Urinary bladder (tissue), 4 donors: ENCODE data around the gene MYBPC1. TPM values are rescaled to one million over a fixed set of nuclear protein-coding genes. Genes with fewer than 3 reads are reported as not detected.

Experiments used
- DNase-seq: peaks from one replicate; pipeline ENCODE4 v3.0.0-alpha.2; 2015; ENCODE audit errors: extremely low spot score
- H3K27ac ChIP-seq: one replicate; pipeline ENCODE4 v1.5.1; 2013; ENCODE audit warnings: low read depth, mild to moderate bottlenecking, moderate library complexity
- H3K36me3 ChIP-seq: one replicate; pipeline ENCODE4 v1.6.1; 2013; ENCODE audit warnings: mild to moderate bottlenecking, moderate library complexity; ENCODE audit not compliant: insufficient read depth
- H3K4me1 ChIP-seq: one replicate; pipeline ENCODE4 v1.6.1; 2013; ENCODE audit warnings: mild to moderate bottlenecking, moderate library complexity; ENCODE audit not compliant: insufficient read depth
- H3K4me3 ChIP-seq: one replicate; pipeline ENCODE4 v1.5.1; 2013; ENCODE audit warnings: low read depth, low read length
- WGBS: extraction: QIAGEN DNeasy Blood & Tissue Kit; methylation state at CpG from one replicate; pipeline ENCODE4 v1.1.7; 2013; 5-methylcytosine and 5-hydroxymethylcytosine counted together
- polyA plus RNA-seq: library from polyadenylated mRNA; stranded (reverse); fragments of 200-250 nt; gene quantifications from one replicate; pipeline ENCODE4 v1.2.3, GENCODE V29; 2013
- total RNA-seq: library from RNA; depleted of rRNA; stranded (reverse); fragments of >200 nt; gene quantifications from one replicate; pipeline ENCODE4 v1.2.3, GENCODE V29; 2014
- donor health status: healthy with polysubstance abuse.
- donor health status: healthy.

MYBPC1 gene
- total and polyA plus RNA-seq, 2 donors, result 0.10 to 85.2 TPM

DNA sequence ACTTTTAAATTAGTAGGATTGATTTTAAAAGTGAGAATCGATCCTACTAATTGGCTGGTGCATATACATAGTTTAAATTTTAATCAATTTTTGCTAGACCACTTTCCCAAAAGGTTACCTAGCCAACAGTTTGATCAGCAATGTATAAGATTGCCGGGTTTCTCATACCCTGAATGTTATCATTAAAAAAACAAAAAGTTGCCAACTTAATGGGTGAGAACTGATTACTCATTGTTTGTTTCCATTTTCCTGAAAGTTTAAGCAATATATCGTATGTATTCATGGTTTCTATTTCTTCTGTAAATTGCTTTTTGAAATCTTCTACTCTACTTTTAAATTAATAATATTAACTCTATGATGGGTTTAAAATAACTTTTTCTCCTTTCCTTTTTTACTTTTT is 4.4 kb upstream of the MYBPC1 start:
- 77% methylated on average over 3 of the region's 3 CpGs for WGBS
- H3K4me1 ChIP-seq, result no peaks in the 10 kb centered on the region
- no peak overlapping the region for H3K27ac ChIP-seq
- no peak overlapping the region for H3K4me3 ChIP-seq
- DNase-seq, result no peak
- H3K36me3 ChIP-seq, result no peaks in the 10 kb centered on the region

DNA sequence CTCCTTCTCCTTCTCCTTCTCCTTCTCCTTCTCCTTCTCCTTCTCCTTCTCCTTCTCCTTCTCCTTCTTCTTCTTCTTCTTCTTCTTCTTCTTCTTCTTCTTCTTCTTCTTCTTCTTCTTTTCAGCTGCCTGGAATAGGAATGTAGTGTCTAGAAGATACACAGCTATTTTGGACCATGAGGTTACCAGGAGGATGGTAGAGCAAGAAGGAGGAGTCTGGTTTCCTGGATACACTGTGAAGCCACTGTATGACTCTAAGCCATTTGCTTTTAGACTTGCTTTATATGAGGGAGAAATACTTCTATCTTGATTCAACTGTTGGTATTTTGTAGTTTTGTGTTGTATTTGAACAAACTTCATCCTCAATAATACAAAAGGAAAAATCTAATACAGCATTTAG is 3.0 kb upstream of the MYBPC1 start:
- H3K36me3 ChIP-seq, result no peaks in the 10 kb centered on the region
- DNase-seq, result no peak
- no peak overlapping the region for H3K27ac ChIP-seq
- no peaks in the 10 kb centered on the region for H3K4me1 ChIP-seq
- no peak overlapping the region for H3K4me3 ChIP-seq

DNA sequence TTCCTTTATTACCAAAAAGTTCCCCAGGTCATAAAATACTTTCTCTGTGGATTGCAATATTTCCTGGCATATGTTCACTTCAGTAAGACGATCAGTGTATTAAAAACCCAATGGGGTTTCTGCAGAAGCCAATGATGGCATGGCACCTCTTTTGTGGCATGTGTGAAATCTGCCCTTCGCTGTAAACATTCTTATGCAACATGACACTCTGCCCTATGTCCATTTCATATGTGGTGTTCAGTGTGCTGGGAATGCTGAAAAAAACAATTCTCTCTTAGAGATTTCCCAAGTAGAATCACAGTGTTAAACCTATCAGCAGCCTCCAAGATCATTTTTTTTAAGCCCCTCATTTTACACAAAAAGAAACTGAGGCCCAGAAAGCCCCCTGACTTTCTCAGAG is 2.3 kb upstream of the MYBPC1 start:
- DNase-seq, result no peak
- Histone ChIP-seq H3K4me1 (no peaks in the 10 kb centered on the region), H3K36me3 (no peaks in the 10 kb centered on the region), H3K4me3 (no peak overlapping the region), H3K27ac (no peak overlapping the region)
- WGBS, result 84% methylated on average over 2 of the region's 2 CpGs

DNA sequence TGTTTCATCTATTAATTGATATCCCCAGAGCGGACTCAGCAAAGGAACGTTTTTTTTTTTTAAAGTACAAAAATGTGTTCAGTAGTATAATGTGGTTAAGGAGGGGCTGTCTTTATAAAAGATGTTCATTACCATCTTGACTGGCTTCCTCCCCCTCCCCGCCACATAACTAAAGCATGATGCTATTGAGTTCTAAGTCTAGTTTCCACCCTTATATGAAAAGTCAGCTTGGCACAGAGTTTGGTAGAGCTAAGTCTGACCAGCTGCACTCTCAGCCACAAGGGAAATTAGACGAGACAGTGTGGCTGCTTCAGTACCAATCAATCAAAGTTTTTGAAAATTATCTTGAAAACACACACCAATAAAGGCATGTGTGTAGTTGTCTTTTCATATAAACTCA is 1.9 kb upstream of the MYBPC1 start:
- 71% methylated on average over 4 of the region's 4 CpGs for WGBS
- DNase-seq, result no peak
- Histone ChIP-seq H3K27ac (no peak overlapping the region), H3K4me3 (no peak overlapping the region), H3K4me1 (no peaks in the 10 kb centered on the region), H3K36me3 (no peaks in the 10 kb centered on the region)

DNA sequence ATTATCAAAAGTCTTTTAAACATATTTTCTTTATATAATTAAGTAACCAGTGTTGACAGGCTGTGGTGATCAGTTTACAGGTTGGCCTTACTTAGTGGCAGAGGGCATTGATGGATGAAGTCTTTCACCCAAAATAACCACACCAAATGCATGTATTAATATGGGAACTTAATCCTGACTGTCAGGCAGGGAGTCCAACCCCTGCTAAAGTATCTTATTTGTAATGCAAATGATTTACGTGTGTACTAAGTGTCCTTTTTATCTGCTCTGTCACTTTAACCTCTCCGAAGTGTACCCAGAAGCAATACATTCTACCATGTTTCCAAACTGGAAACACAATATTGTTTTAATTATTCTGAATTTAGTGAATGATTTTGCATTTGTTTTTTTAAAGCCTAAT is 1.4 kb downstream of the MYBPC1 start:
- Histone ChIP-seq H3K4me3 (no peak overlapping the region), H3K4me1 (no peaks in the 10 kb centered on the region), H3K36me3 (no peaks in the 10 kb centered on the region), H3K27ac (no peak overlapping the region)
- no peak for DNase-seq
- 68% methylated on average over 2 of the region's 2 CpGs for WGBS

DNA sequence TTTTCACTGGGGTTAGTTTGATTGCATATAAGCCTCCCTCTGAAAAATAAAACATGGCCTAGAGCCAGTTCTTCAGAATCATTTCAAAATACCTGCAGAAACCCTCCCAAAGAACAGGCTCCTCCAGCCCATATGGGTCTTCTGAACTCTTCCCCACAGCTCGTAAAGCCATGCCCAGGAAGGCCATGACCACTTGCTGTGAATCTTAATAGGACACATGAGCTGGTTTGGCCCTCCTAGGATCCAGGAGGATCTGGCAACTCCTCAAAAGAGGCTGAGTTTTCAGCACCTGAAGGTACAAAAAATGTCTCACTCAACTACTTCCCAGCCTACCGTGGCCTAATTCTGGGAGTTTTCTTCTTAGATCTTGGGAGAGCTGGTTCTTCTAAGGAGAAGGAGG is 2.4 kb downstream of the MYBPC1 start:
- no peaks in the 10 kb centered on the region for H3K36me3 ChIP-seq

DNA sequence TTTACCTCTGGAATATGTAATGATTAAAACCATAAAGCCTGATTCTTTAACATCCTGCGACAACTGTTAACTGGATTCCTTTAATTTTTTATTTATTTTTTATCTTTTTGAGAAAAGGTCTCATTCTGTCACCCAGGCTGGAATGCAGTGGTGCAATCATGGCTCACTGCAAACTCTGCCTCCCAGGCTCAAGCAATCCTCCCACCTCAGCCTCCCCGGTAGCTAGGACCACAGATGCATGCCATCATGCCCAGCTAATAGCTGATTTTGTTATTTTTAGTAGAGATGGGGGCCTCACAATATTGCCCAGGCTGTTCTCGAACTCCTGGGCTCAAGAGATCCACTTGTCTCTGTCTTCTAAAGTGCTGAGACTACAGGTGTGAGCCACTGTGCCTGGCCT is 3.7 kb downstream of the MYBPC1 start:
- no peaks in the 10 kb centered on the region for H3K36me3 ChIP-seq
- H3K4me3 ChIP-seq, result no peak overlapping the region
- DNase-seq, result no peak
- H3K27ac ChIP-seq, result no peak overlapping the region
- WGBS, result 89% methylated on average over 3 of the region's 3 CpGs
- H3K4me1 ChIP-seq, result no peaks in the 10 kb centered on the region

More for the DNA sequence above, 2.4 kb downstream of the MYBPC1 start:
- WGBS, result 81% methylated on average over 2 of the region's 2 CpGs
- Histone ChIP-seq H3K4me1 (no peaks in the 10 kb centered on the region), H3K27ac (no peak overlapping the region), H3K4me3 (no peak overlapping the region)
- DNase-seq, result no peak

DNA sequence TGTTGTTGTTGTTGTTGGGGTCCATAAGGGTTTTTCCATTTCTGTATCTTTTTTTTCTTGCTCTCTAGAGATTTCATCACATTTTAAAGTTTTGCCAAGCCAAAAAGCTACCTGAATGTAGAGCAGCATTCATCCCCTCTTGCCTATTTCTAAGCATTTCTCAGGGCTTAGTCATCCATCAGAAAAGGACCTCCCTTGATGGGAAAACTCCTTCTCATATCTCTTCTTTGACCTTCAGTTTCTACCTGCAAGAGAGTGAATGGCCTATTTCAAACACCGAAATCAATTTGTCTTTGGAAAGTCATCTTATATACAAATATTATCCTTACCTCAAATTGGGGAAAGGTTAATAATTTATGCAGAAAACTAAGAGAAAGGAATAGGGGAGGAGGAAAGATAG is 4.5 kb downstream of the MYBPC1 start:
- H3K27ac ChIP-seq, result no peak overlapping the region
- H3K4me1 ChIP-seq, result no peaks in the 10 kb centered on the region
- WGBS, result 91% methylated on average over 1 of the region's 1 CpG
- no peak for DNase-seq
- H3K4me3 ChIP-seq, result no peak overlapping the region
- no peaks in the 10 kb centered on the region for H3K36me3 ChIP-seq

DNA sequence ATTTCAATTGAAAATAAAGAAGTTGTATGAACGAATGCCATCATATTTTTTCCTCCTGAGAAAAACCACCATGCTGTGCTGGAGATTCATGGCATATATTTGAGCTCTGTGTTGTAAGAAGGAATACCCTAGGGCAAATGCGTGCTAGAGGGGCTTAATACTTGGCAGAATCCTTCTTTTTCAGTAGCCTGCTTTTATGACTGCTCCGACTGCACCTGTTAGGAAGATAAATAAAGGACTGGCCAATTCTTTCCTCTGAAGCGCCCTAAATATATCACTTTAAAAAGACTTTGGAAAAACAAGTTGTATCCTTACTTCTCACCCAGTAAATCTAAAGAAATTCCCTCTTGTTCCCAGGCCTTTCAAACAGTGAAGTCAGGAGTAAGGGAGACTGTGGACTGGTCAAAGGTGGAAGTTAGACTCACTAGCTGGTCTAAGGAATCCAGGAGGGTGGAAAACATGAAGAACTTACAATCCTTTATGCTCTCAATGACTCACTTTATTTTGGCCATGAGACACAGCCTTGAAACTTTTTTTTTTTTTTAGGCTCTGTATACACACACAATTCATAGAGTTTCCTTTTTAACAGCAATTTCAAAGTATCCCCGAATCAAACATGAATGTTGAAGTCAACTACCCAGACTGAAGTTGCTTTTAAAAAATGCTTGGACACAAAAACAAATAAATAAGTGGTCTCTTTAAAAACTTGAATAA is 5.2 kb downstream of the MYBPC1 start:
- 66% methylated on average over 5 of the region's 5 CpGs for WGBS
- no peak overlapping the region for H3K27ac ChIP-seq

DNA sequence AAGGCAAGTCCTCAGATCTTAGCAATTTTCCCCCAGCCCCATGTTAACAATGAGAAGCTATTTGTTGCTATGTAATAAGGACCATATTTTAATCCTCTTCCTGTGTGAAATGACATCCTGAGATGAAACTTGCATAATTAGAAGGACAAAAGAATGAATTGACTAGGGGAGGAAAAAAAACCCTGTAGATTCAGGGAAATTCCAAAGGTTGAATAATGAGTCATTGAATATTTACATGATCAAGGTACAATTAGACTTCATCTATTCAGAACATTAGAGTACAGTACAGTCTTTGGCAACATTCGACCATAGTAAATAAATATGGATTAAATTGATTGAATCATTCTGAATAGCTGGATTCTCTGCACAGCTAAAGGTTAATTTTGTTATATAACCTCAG is 9.4 kb downstream of the MYBPC1 start:
- WGBS, result 49% methylated on average over 1 of the region's 1 CpG
- Histone ChIP-seq H3K27ac (no peak overlapping the region), H3K4me1 (no peaks in the 10 kb centered on the region), H3K4me3 (no peak overlapping the region), H3K36me3 (no peaks in the 10 kb centered on the region)
- DNase-seq, result no peak

More for the DNA sequence above, 5.2 kb downstream of the MYBPC1 start:
- H3K36me3 ChIP-seq, result no peaks in the 10 kb centered on the region
- no peak for DNase-seq
- no peak overlapping the region for H3K4me3 ChIP-seq
- H3K4me1 ChIP-seq, result no peaks in the 10 kb centered on the region

DNA sequence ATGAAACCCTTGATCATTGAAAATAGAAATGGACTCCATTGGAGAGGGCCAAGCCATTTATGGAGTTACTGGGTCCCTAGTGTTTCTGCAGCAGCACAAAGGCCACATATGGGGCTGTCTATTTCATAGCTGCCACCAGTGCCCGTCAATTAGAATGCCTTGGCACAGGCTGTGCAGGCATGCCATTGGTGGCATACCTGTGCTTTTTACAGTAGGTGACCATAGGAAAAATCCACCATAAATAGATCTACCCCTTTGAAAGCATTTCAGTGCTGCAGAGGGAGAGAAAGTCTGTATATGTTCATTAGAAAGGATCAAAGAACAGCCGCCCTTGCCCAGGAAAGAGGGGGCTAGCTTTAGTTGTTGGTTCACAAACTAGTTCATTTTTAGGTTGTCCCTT is 13.1 kb downstream of the MYBPC1 start:
- no peaks in the 10 kb centered on the region for H3K36me3 ChIP-seq
- H3K4me1 ChIP-seq, result no peaks in the 10 kb centered on the region
- WGBS, result 83% methylated on average over 2 of the region's 2 CpGs
- DNase-seq, result no peak
- H3K4me3 ChIP-seq, result no peak overlapping the region
- H3K27ac ChIP-seq, result no peak overlapping the region

DNA sequence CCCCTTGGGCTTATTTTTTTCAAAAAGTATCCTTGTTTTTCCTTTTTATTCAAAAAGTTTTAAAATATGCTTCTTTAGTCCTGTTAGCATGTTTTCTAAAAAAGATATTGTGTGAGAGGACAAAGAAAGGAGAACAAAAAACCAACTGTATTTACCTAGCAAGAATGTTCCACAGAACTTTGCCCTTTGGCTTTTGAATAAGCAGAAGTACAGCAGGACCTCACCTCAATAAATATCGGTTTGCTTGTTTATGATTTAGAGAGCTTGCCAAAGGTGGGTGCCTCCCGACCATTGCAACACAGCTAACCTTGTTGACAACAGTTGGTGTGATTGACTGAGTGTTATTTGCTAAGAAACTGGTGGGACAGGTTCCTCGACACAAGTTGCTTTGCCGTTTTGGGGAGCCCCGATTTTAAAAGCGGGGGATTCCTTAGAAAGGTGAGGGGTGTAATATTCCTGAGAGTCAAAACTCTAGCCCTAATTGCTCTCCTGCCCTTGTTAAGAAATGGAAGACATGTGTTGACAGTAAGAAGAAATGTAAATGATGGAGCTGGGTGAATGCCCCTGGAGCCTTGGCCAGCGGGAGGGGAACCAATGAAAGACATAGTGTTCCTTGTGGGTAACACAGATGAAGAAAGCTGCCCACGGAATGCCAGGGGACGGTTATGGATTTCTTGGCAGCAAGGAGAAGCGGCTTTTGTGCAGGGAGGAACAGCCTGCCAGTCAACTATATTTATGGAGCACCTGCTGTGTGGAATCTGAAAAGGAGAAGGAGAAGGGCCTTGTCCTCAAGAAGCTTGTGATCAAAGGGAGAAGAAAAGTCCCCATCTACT is 13.7 kb downstream of the MYBPC1 start:
- DNase-seq, result peak; percentile 71

DNA sequence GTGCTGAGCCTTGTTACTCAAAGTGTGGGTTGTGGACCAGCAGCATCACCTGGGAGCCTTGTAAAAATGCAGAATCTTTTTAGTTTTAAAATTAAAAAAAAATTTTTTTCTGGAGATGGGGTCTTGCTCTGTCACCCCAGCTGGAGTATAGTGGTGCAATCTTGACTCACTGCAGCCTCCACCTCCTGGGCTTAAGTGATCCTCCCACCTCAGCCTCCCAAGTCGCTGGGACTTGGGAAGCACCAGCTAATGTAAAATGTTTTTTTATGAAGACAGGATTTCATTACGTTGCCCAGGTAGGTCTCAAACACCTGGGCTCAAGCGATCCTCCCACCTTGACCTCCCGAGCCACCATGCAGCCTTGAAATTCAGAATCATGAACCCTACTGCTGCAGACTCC is 14.4 kb downstream of the MYBPC1 start:
- no peak for DNase-seq
- Histone ChIP-seq H3K4me1 (no peaks in the 10 kb centered on the region), H3K4me3 (no peak overlapping the region), H3K27ac (no peak overlapping the region), H3K36me3 (no peaks in the 10 kb centered on the region)
- whole genome bisulfite sequencing, result 91% methylated on average over 4 of the region's 4 CpGs

More for the DNA sequence above, 13.7 kb downstream of the MYBPC1 start:
- Histone ChIP-seq H3K4me1 (no peaks in the 10 kb centered on the region), H3K4me3 (no peak overlapping the region), H3K27ac (no peak overlapping the region), H3K36me3 (no peaks in the 10 kb centered on the region)
- WGBS, result 72% methylated on average over 10 of the region's 10 CpGs

DNA sequence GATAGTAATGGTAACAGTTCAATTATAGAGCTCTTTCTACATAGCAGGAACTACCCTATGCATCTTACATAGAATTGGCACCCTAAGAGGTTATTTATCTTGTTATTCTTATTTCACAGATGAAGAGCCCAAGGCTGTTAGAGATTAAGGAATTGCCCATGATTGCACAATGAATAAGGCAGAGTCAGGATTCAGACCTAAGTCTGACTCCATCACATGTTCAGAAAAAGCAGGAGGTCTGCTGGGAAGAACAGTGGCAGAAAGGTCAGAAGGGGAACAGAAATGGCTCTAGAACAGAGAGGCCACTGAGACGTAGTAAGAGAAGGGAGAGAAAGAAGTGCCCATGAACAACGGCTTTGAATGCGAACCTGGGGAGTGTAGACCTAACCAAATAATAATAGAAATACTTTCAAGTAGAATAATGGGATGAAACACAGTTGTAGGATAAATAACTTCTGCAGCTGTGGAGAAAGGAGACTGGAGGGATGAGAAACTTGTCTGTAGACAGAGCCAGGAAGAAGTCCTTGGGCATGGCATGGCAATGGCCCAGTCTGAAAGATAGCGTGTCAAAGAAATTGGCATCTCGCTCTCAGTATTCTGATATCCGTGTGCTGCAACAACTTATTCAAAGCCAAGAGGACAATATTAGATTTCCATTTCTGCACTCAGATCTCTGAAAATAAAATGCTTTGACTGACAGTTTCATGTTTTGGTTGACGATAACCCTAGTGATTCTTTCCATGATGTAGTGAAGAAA is 17.6 kb downstream of the MYBPC1 start:
- no peak overlapping the region for H3K4me3 ChIP-seq
- no peaks in the 10 kb centered on the region for H3K36me3 ChIP-seq
- no peak overlapping the region for H3K27ac ChIP-seq
- DNase-seq, result no peak
- WGBS, result 86% methylated on average over 7 of the region's 7 CpGs
- H3K4me1 ChIP-seq, result no peaks in the 10 kb centered on the region
